SK-N-MC (cell line): ENCODE results near the gene SPAG17.

ENCODE experiments used
- DNase-seq: peaks from one replicate; pipeline ENCODE4 v3.0.0-alpha.2; 2011; ENCODE audit warnings: low read depth, low spot score
- H3K27ac ChIP-seq: fragments of 200-600 bp; sonication (generic); 2 replicates; pipeline ENCODE4 v1.5.1; 2016; ENCODE audit warnings: mixed run types
- H3K36me3 ChIP-seq: fragments of 200-600 bp; sonication (generic); 2 replicates; pipeline ENCODE4 v1.6.1; 2017; ENCODE audit warnings: antibody characterized with exemption, low read length, mixed read lengths; ENCODE audit not compliant: insufficient read depth
- H3K4me3 ChIP-seq: fragments of 200-600 bp; sonication (generic); 2 replicates; pipeline ENCODE4 v1.5.1; 2016
- H3K9ac ChIP-seq: fragments of 200-600 bp; sonication (generic); 2 replicates; pipeline ENCODE4 v1.8.0; 2017; ENCODE audit warnings: mixed run types, mixed read lengths; ENCODE audit not compliant: insufficient read length
- H3K9me3 ChIP-seq: fragments of 200-600 bp; sonication (generic); 2 replicates; pipeline ENCODE4 v1.6.1; 2017; ENCODE audit warnings: low read depth, mild to moderate bottlenecking, antibody characterized with exemption, low read length, moderate library complexity, mixed read lengths
- EZH2 ChIP-seq: fragments of 200-600 bp; sonication (generic); IDR thresholded peaks from one replicate; pipeline ENCODE4 v1.6.1; 2017; ENCODE audit warnings: antibody characterized with exemption
- FOXP2 ChIP-seq: optimal IDR thresholded peaks from 2 replicates; pipeline ENCODE3; 2011; ENCODE audit warnings: mild to moderate bottlenecking, moderate library complexity; ENCODE audit not compliant: insufficient read depth; ENCODE audit errors: extremely low read length, control extremely low read depth
- POLR2AphosphoS5 ChIP-seq: IDR thresholded peaks from 2 replicates; pipeline ENCODE4 v1.6.1; 2012; ENCODE audit warnings: mild to moderate bottlenecking, low read depth, low read length, borderline replicate concordance

Gene SPAG17

DNA sequence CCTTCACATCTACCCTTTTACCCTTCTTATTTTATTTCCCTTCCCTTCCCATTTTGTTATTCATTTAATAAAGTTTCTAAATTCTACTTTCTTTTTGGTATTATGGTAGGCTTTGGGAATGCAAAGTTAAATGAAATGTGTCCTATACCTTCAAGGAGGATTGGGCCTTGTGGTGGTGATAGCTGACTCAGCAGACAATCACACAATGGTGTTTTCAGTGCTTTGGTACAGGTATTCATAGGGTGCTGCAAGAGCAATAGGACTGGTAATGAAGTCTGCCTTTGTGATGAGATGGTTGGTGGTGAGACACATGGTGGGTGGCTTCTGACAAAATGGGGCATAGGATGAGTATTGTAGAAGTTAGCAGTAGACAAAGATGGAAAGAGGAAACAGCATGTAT lies 21.9 kb upstream of the SPAG17 start:
- TF ChIP-seq POLR2AphosphoS5: no peak
- no peak for TF ChIP-seq EZH2
- no peak for TF ChIP-seq FOXP2
- no peak for DNase-seq
- H3K36me3 ChIP-seq: no peaks in the 10 kb centered on the region

DNA sequence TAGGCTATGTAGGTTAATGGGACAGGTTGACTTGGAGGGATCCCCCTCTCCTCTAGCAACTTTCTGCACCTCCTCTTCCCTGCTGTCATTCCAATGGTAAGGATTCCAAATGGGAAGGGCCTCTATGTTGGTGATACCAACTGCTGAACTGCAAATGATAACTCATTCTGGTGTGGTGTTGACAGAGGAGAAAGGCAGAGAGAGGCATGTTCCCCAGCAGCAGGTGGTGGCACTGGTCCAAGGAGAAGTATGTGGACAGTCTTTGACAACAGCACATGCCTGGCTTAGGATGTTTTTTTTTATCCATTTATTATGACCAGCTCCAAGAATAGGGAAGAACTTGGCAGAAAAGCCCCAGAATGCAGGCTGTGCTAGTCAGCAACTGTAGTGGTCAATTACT lies 19.6 kb upstream of the SPAG17 start:
- no peak overlapping the region for H3K4me3 ChIP-seq
- TF ChIP-seq POLR2AphosphoS5: no peak
- no peak for TF ChIP-seq EZH2
- TF ChIP-seq FOXP2: no peak
- no peak overlapping the region for H3K27ac ChIP-seq
- H3K9me3 ChIP-seq: no peaks in the 10 kb centered on the region
- no peak for DNase-seq
- H3K36me3 ChIP-seq: no peaks in the 10 kb centered on the region
- H3K9ac ChIP-seq: no peak overlapping the region

More for the DNA sequence above, 21.9 kb upstream of the SPAG17 start:
- H3K4me3 ChIP-seq: no peak overlapping the region
- no peak overlapping the region for H3K27ac ChIP-seq
- H3K9ac ChIP-seq: no peak overlapping the region
- H3K9me3 ChIP-seq: no peaks in the 10 kb centered on the region

DNA sequence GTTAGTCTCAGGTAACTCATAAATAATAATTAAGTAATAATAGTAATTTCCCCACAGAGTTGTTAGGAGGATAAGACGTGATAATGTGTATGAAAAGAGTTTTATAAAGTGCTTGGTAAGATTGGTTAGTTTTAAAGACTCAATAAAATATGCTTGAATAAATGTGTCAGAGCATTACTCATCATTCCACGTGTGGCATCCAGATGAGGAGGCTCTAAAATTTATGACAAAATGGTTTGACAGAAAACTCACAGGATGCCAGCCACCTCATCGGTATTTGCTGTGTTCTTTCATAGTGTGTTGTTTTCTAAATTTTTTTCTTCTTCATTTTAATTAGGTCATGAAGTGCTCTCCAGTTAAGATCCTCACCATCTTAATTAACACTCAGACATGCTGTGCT lies 19.1 kb upstream of the SPAG17 start:
- TF ChIP-seq FOXP2: no peak
- TF ChIP-seq EZH2: no peak
- no peak for TF ChIP-seq POLR2AphosphoS5
- Histone ChIP-seq H3K9ac (no peak overlapping the region), H3K9me3 (no peaks in the 10 kb centered on the region), H3K27ac (no peak overlapping the region), H3K36me3 (no peaks in the 10 kb centered on the region), H3K4me3 (no peak overlapping the region)
- DNase-seq: no peak

DNA sequence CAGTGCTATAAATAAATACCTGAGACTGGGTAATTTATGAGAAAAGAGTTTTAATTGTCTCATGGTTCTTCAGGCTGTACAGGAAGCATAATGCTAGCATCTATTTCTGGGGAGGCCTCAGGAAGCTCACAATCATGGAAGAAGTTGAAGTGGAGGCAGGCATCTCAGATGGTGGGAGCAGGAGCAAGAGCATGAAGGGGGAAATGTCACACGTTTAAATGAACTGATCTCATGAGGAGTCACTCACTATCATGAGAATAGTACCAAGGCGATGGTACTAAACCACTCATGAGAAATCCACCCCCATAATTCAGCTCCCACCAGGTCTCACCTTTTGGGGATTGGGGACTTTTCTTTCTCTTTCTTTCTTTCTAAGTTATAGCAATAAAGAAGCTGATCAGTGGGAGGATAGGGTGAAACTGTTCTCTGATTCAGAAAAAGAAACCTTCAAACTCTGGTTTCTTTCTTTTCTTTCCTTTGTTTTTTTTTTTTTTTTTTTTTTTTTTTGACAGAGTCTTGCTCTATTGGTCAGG lies 17.1 kb upstream of the SPAG17 start:
- Histone ChIP-seq H3K36me3 (no peaks in the 10 kb centered on the region), H3K9me3 (no peaks in the 10 kb centered on the region), H3K4me3 (no peak overlapping the region), H3K9ac (no peak overlapping the region), H3K27ac (no peak overlapping the region)
- no peak for DNase-seq
- no peak for TF ChIP-seq POLR2AphosphoS5
- TF ChIP-seq EZH2: no peak
- no peak for TF ChIP-seq FOXP2

DNA sequence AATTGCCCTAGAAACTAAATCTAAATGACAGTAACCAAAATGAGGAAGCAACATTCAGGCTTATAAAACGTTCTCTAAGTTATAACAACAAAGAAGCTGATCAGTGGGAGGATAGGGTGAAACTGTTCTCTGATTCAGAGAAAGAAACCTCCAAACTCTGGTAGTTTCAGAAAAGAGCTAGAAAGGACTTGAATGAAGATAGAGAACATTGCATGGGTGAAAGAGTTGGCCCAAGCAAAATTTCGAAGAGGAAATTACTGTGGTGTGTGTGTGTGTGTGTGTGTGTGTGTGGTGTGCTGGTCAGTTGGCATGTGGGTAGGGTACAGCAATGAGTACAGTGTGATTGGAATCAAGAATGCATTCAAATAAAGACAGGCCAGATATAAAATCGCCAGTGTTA lies 16.5 kb upstream of the SPAG17 start:
- no peak for DNase-seq
- Histone ChIP-seq H3K9ac (no peak overlapping the region), H3K4me3 (no peak overlapping the region), H3K9me3 (no peaks in the 10 kb centered on the region), H3K27ac (no peak overlapping the region), H3K36me3 (no peaks in the 10 kb centered on the region)
- TF ChIP-seq EZH2 (no peak), FOXP2 (no peak), POLR2AphosphoS5 (no peak)

DNA sequence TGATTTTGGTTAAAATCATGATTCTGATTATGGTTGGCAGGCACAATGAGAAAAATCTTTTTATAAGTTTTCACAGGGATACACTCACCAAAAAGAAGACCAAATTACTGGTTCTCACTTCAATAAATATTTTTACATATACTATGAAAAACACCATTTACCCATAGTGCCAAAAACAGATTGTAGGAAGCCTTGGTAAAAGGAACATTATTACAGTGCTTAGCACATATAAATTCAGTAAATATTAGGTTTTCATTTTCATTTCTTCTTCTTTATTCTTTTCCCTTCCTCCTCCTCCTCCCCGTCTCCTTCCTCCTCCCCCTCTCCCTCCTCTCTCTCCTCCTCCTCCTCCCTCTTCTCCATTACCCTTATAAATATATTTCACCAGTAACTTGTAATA lies 15.8 kb upstream of the SPAG17 start:
- H3K9ac ChIP-seq: no peak overlapping the region
- no peaks in the 10 kb centered on the region for H3K36me3 ChIP-seq
- H3K27ac ChIP-seq: no peak overlapping the region
- H3K4me3 ChIP-seq: no peak overlapping the region
- H3K9me3 ChIP-seq: no peaks in the 10 kb centered on the region
- TF ChIP-seq POLR2AphosphoS5: no peak
- no peak for TF ChIP-seq EZH2
- no peak for TF ChIP-seq FOXP2
- DNase-seq: no peak

DNA sequence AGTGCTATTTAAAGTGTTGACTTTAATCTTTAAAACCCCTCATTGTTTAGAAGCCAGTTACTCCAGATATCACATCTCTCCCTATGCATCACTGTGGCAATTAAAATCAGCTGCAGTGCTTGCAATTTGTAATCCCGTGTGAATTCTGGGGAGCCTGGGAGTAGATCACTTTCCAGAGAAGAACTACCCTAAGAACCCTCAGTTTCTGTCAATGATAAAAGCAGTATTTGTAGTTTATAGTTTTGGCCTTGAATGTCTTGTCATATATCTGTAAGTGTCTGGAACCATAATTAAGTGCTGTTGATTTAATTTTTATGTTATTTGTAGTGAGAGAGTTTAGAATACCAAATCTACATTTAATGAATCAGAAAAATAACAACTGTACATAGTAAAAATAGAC lies 5.5 kb upstream of the SPAG17 start:
- no peak overlapping the region for H3K9ac ChIP-seq
- H3K27ac ChIP-seq: no peak overlapping the region
- DNase-seq: no peak
- TF ChIP-seq FOXP2: no peak
- no peak for TF ChIP-seq EZH2
- TF ChIP-seq POLR2AphosphoS5: no peak
- H3K4me3 ChIP-seq: no peak overlapping the region
- H3K36me3 ChIP-seq: no peaks in the 10 kb centered on the region
- H3K9me3 ChIP-seq: no peaks in the 10 kb centered on the region

DNA sequence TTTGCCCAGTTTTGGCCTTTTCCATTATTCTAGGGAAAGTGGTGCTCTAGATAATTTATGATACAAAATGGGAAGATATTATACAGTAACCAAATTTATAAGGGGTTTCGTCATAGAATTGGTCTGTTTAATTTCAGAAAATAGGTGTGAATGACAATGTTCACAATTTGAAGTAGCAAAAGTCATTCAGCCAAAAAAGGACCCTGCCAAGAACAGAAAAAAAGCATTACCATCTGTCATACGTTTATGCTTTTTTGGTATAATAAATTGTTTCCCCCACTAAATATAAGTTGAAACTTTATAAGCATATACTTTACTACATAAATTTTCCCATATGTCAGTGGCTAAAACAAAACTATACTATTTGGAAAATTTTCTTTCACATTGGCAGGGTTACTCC lies 4.5 kb upstream of the SPAG17 start:
- H3K9ac ChIP-seq: no peak overlapping the region
- H3K27ac ChIP-seq: no peak overlapping the region
- TF ChIP-seq EZH2 (no peak), FOXP2 (no peak), POLR2AphosphoS5 (no peak)
- no peak for DNase-seq
- H3K36me3 ChIP-seq: no peaks in the 10 kb centered on the region
- H3K9me3 ChIP-seq: no peaks in the 10 kb centered on the region
- H3K4me3 ChIP-seq: no peak overlapping the region

DNA sequence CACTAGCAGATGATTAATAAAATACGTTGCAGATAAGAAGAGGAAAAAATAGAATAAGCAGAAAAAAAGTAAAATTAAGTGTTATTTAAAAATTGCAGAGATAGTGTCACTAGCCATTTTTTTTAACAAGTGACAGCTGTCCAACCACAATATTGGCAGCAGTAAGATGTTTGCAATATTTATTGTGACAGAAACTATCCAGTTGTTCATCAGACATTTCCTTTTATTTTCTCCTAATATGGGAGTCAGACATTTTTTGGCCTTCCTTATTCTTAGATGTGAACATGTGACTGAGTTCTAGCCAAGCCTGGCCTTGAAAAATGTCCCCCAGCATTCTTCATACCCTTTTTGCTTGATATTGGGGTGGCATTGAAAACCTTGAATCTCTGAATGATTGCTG lies 3.4 kb upstream of the SPAG17 start:
- Histone ChIP-seq H3K9ac (no peak overlapping the region), H3K9me3 (no peaks in the 10 kb centered on the region), H3K27ac (no peak overlapping the region), H3K36me3 (no peaks in the 10 kb centered on the region), H3K4me3 (no peak overlapping the region)
- no peak for DNase-seq
- TF ChIP-seq EZH2 (no peak), FOXP2 (no peak), POLR2AphosphoS5 (no peak)
